Islet precursor cell (in vitro differentiated cells): ENCODE measurements around the gene CANX.

Experiments used
- DNase-seq: peaks from one replicate; pipeline ENCODE4 v3.0.0-alpha.2; 2018

Gene CANX

DNA sequence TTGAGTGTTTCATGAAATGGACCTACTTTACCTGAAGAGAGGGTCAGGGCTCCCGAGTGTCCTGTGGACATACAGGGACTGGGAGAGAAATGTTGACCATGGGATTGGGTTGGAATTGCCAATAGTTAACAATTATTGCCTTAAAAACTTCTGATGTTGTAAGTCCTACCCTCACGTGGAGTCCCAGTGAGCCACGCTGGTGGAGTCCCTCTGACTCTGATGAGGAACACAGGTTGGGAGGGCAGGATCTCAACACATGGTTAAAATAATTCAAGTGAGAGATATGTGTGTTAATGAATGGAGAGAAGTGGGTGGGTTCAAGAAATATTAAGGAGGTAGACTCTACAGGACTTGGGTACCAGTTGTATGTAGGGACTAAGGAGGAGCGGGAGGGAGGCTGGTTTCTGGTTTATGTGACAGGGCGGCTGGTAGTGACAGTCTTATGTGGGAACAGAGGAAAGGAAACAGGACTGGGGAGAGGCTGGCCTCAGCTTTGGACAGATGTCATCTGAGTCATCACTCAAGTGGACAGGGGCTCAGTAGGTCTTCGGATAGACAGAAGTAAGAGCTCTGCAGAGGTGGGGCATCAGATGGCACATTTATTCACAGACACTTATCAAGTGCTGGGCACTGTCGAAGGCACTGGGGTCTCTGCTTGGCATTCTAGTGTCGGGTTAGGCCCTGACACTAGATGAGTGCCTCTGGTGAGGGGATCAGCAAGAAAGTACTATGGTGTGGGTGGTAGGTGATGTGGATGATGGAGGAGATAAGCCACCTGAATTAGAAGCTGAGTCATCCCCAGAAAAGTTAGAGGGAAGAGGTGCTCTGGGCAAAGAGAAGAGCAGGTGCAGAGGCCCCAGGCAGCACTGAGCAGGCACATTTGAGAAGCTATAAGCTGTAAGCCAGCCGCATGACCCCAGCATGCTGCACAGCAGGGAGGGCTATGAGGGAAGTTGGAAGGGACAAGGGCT is 61.1 kb downstream of the CANX start:
- peak; percentile 67 for DNase-seq

GRCh38 chr5:179762079-179762780 is 63.5 kb downstream of the CANX start:
- no peak for DNase-seq

- no peak for DNase-seq
These were observed 64.0 kb downstream of the CANX start for GRCh38 chr5:179762781-179763176.

DNA sequence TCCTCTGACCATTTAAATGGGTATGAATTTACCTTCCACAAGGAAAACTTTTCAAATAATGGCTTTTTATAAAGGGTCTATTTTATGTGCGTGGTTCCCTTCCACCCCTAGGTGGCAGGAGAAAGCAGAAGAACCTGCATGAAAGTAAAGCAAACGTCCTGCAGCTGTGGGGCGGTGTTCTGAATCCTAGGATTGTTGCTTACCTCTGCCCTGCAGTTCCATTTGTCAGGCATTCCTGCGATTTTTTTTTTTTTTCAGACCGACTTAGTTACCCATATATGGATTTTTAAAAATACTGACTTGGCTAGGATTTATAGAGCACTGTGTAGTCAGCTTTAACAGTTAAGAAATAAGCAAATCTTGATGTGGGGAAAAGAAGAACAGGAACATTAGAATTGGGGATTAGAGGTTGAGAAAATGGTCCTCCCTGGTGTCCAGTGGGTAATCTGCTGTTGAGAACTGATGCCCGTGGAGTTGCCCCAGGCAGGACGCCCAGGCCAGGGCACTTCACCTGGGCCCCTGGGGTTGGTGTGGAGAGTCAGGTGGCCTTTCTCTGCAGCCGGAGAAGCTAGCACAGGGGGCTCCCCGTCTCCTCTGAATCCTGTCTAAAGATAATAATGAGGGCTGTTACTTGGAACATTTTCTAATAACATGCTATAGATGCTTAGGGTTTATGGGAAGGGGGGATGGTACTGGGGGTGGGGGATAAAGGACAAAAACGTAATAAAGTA is 64.6 kb downstream of the CANX start:
- DNase-seq = peak; percentile 85

GRCh38 chr5:179764056-179764455 is 65.3 kb downstream of the CANX start:
- no peak for DNase-seq

DNA sequence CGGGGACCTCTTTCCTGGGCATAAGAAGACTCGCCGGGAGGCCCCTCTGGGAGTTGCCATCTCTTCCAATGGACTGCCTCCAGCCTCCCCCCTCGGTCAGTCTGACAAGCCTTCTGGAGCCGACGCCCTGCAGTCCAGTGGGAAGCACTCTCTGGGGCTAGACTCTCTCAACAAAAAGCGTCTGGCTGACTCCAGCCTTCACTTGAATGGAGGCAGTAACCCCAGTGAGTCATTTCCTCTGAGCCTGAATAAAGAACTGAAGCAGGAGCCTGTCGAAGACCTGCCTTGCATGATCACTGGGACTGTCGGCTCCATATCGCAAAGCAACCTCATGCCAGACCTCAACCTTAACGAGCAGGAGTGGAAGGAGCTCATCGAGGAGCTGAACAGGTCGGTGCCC is 66.6 kb downstream of the CANX start:
- DNase-seq = peak; percentile 96

- DNase-seq = peak; percentile 89
These were observed 67.4 kb downstream of the CANX start for GRCh38 chr5:179766021-179766725.

DNA sequence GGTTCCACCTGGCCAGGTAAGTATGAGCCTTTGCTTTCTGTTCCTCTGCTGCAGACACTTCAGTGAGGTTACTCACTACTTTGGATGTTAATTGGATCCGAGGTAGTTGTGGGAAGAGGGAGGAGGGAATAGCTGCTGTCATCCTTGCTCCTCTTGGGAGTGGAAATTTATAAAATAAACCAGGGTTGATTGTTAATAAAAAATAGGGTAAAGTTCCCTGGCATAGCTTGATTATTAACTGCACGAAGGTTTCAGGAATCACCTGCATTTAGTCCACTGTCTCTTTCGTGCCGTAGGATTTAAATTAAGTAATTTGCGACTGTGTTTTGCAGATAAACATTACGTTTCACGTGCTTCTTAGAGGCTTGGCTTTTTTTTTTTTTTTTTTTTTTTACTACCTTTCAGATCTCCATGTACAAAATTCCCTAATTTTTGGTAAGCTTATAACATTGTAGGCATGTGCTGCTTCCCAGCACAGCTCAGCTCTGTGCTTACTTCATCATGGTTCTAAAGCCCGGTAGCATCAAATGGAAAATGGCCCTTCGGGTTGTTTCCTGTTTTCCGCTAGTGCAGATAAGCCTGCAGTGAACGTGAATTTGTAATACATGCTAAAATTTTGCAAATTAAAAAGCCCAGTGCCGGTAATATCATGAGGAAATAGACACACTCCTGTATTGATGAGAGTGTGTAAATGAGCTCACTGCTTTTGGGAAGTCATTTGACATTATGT is 68.1 kb downstream of the CANX start:
- DNase-seq = no peak

DNA sequence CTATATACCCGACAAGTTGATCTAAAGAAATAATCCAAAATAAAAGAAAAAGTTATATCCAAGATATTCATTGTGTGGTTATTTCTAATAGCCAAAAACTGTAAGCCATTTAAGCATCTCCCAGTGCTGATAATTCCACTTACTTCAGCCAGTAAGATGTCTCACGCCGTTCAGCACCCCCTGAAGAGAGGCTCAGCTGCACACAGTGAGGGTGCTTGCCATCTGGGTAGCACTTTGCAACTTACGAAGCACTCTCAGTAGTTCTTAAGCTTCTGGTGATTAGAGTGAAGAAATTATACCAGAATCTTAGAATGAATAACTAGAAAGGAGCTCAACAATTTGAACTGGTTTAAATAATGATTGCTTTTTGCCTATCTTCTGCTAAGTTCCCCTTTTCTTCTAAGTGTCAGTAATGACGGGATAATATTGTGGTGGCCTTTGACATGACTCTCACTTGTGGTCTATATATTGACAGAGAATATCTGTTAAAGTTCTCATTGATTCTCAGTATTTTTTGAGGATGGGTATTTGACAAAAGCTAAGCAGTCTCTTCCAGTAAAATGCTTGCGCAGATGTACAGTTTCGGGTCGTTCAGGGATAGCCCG is 68.8 kb downstream of the CANX start:
- no peak for DNase-seq

- DNase-seq = no peak
These were observed 69.7 kb downstream of the CANX start for GRCh38 chr5:179768326-179769085.

GRCh38 chr5:179769271-179769670 is 70.5 kb downstream of the CANX start:
- no peak for DNase-seq

DNA sequence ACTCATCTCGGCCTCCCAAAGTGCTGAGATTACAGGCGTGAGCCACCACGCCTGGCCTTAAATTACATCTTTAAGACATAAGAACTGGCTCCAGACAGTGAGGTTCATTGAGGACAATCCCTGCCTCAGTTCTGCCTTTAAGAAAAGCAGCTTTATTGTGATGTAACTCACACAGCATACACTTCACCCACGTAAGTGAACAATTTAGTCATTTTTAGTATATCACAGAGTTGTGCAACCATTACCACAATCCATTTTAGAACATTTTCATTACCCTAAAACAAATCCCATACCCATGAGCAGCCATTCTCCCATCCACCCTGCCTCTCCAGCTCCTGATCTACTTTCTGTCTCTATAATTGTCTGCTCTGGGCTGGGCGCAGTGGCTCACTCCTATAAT is 71.0 kb downstream of the CANX start:
- no peak for DNase-seq

GRCh38 chr5:179771311-179771895 is 72.6 kb downstream of the CANX start:
- DNase-seq = no peak

- no peak for DNase-seq
These were observed 73.6 kb downstream of the CANX start for GRCh38 chr5:179772351-179772750.

DNA sequence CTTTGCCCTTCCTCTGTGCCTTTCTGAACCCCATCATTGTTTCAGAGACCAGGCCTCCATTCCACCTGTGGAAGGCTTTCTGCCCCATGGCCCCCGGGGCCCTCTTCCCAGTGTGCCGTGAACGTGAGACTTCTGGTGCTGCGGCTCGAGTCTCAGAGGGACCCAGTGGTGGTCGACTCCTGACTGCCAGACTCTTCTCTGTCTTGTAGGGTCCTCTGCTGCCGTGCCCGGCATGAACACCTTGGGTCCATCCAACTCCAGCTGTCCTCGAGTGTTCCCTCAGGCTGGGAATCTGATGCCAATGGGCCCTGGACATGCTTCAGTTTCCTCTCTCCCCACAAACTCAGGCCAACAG is 74.9 kb downstream of the CANX start:
- no peak for DNase-seq

GRCh38 chr5:179774442-179774841 is 75.7 kb downstream of the CANX start:
- no peak for DNase-seq

GRCh38 chr5:179776411-179776938 is 77.7 kb downstream of the CANX start:
- no peak for DNase-seq

DNA sequence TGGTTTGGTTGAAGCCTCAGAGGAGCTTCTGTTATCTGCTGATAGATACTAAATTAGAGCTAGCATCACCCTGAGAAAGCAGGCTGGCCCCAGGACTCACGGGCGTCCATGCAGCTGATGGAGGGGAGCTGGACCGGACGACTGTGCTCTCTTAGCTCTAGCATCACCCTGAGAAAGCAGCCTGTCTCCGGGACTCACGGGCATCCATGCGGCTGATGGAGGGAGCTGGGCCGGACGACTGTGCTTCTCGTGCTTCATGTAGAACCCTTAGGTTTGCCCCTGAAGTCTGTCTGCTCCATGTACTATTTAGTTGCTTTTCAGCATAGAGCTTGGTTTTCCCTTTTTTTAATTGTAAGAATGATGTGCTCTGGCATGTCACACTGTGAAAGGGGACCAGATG is 78.7 kb downstream of the CANX start:
- no peak for DNase-seq

DNA sequence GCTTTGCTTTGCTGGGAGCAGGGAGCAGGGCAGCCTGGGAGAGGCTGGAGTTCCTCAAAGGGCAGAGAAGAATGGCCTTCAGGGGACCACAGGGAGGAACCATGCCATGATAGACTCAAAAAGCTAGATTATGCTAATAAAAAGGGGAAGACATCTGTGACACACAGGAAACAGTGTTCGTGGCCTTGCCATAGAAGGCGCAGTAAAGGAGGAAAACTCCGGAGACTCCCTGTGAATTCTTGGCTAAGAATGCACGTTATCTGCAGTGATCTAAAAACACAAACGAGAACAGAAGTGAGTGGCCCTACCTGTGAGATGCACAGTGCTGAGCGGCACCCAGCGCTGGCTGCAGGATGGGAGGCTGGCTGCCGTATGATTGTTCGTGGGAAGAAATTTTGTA is 79.1 kb downstream of the CANX start:
- no peak for DNase-seq

- no peak for DNase-seq
These were observed 79.8 kb downstream of the CANX start for GRCh38 chr5:179778591-179778990.
